SK-N-MC (cell line): ENCODE data around the gene PLXNB2.

Experiments
- EZH2 ChIP-seq: fragments of 200-600 bp; sonication (generic); IDR thresholded peaks from one replicate; pipeline ENCODE4 v1.6.1; 2017; ENCODE audit warnings: antibody characterized with exemption
- FOXP2 ChIP-seq: optimal IDR thresholded peaks from 2 replicates; pipeline ENCODE3; 2011; ENCODE audit warnings: mild to moderate bottlenecking, moderate library complexity; ENCODE audit not compliant: insufficient read depth; ENCODE audit errors: extremely low read length, control extremely low read depth
- POLR2AphosphoS5 ChIP-seq: IDR thresholded peaks from 2 replicates; pipeline ENCODE4 v1.6.1; 2012; ENCODE audit warnings: mild to moderate bottlenecking, low read depth, low read length, borderline replicate concordance

- peak; percentile 93 for TF ChIP-seq POLR2AphosphoS5
- no peak for TF ChIP-seq EZH2
- no peak for TF ChIP-seq FOXP2
Measured at GRCh38 chr22:50244420-50245213, 62.8 kb downstream of the PLXNB2 start, which contains the start of gene TUBGCP6.
